Dendritic cell treated with granulocyte-macrophage colony-stimulating factor and Interleukin-4, amounts not matched to agents 40 ng/mL and 50 ng/mL, for 4 days (primary cell): ENCODE data around the gene MIA.
"Not testable (repeated sequence)": the region's sequence is repeated elsewhere in the genome, so short reads cannot be mapped to it uniquely, and the experiment has no call there.

Source experiments
- H3K27ac Mint-ChIP-seq: one replicate; pipeline ENCODE4 v1.8.0; 2022; ENCODE audit warnings: mild to moderate bottlenecking, mixed read lengths
- H3K27me3 Mint-ChIP-seq: one replicate; pipeline ENCODE4 v1.8.0; 2022; ENCODE audit warnings: mild to moderate bottlenecking, mixed read lengths
- H3K36me3 Mint-ChIP-seq: one replicate; pipeline ENCODE4 v1.8.0; 2022; ENCODE audit warnings: low read depth, mixed read lengths
- H3K4me1 Mint-ChIP-seq: one replicate; pipeline ENCODE4 v1.8.0; 2022; ENCODE audit warnings: low read depth, mixed read lengths
- H3K4me3 Mint-ChIP-seq: one replicate; pipeline ENCODE4 v1.8.0; 2022; ENCODE audit warnings: mild to moderate bottlenecking, moderate library complexity, mixed read lengths
- H3K9me3 Mint-ChIP-seq: one replicate; pipeline ENCODE4 v1.8.0; 2022; ENCODE audit warnings: mixed read lengths
- intact Hi-C: fragments of 100-400 bp; cut with micrococcal nuclease; formaldehyde crosslinking; loops from one replicate; pipeline ENCODE4 v1.15.0; 2022

The MIA gene

DNA sequence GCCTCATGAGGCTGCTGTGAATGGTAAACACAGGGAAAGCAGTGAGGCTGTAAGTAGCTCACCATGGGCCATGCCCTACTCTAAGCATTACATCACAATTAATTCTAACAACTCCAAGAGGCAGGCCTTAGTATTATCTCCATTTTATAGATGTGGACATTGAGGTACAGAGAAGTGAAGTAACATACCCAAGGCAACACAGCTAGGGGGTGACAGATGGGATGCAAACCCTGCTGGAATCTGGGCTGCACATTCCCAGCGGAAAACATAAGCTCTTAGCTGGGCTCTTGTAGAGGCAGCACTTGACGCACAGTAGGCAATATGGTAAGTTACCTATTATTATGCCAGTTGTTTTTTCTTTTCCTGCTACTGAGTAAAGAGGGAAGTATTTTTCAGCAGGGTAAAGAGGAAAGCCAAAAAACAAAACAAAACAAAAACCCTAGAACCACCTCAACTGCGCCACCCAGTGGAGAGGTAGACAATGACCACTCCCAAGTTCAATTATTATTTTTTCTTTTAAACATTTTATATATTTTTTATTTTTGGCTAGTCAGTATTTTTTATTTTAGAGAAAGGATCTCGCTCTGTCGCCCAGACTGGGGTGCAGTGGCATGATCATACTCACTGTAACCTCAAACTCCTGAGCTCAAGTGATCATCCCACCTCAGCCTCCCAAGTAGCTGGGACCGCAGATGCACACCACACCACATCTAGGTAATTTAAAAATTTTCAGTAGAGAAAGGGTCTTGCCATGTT is 44.3 kb downstream of the MIA start:
- not testable (repeated sequence) for H3K4me3 Mint-ChIP-seq

GRCh38 chr19:40822161-40822560 is 46.8 kb downstream of the MIA start:
- Mint-ChIP-seq H3K27me3 (peaks cover 6% of the 10 kb centered on the region), H3K36me3 (peaks cover 14% of the 10 kb centered on the region), H3K27ac (peak overlapping the region; percentile 77), H3K4me3 (no peak overlapping the region), H3K4me1 (peaks cover 72% of the 10 kb centered on the region), H3K9me3 (no peaks in the 10 kb centered on the region)
- intact Hi-C loops, result no loop called here

More for the DNA sequence above, 44.3 kb downstream of the MIA start:
- intact Hi-C loops, result loop anchor here (5.0 kb wide), 1 partner anchor 157 kb away; no protein-coding TSS in a partner anchor
- not testable (repeated sequence) for H3K9me3 Mint-ChIP-seq, H3K27ac Mint-ChIP-seq, H3K36me3 Mint-ChIP-seq
- H3K4me1 Mint-ChIP-seq, result peaks cover 48% of the 10 kb centered on the region
- H3K27me3 Mint-ChIP-seq, result peaks cover 20% of the 10 kb centered on the region

DNA sequence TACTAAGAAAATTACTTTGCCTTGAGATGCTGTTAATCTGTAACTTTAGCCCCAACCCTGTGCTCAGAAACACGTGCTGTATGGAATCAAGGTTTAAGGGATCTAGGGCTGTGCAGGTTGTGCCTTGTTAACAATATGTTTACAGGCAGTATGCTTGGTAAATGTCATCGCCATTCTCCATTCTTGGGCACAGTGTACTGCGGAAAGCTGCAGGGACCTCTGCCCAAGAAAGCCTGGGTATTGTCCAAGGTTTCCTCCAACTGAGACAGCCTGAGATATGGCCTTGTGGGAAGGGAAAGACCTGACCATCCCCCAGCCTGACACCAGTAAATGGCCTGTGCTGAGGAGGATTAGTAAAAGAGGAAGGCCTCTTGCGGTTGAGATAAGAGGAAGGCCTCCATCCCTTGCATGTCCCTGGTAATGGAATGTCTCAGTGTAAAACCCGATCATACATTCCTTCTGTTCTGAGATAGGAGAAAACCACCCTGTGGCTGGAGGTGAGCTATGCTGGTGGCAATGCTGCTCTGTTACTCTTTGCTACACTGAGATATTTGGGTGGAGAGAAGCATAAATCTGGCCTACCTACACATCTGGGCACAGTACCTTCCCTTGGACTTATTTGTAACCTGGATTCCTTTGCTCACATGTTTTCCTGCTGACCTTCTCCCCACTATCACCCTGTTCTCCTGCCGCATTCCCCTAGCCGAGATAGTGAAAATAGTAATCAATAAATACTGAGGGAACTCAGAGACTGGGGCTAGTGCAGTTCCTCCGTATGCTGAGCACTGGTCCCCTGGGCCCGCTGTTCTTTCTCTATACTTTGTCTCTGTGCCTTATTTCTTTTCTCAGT is 47.6 kb downstream of the MIA start:
- H3K9me3 Mint-ChIP-seq, intact Hi-C loops, H3K27me3 Mint-ChIP-seq: not testable (repeated sequence)
- peaks cover 72% of the 10 kb centered on the region for H3K4me1 Mint-ChIP-seq
- H3K4me3 Mint-ChIP-seq, result peak overlapping the region; percentile 19
- H3K36me3 Mint-ChIP-seq, result peaks cover 22% of the 10 kb centered on the region
- H3K27ac Mint-ChIP-seq, result peak overlapping the region; percentile 77

- intact Hi-C loops, H3K4me3 Mint-ChIP-seq, H3K9me3 Mint-ChIP-seq, H3K27me3 Mint-ChIP-seq: not testable (repeated sequence)
- peaks cover 22% of the 10 kb centered on the region for H3K36me3 Mint-ChIP-seq
- H3K27ac Mint-ChIP-seq, result peak overlapping the region; percentile 77
- peaks cover 55% of the 10 kb centered on the region for H3K4me1 Mint-ChIP-seq
These were observed 49.6 kb downstream of the MIA start for GRCh38 chr19:40824916-40825315.

GRCh38 chr19:40825460-40826095 is 50.3 kb downstream of the MIA start:
- peaks cover 22% of the 10 kb centered on the region for H3K36me3 Mint-ChIP-seq
- H3K27me3 Mint-ChIP-seq, intact Hi-C loops, H3K9me3 Mint-ChIP-seq, H3K4me3 Mint-ChIP-seq: not testable (repeated sequence)
- H3K4me1 Mint-ChIP-seq, result peaks cover 55% of the 10 kb centered on the region
- H3K27ac Mint-ChIP-seq, result peak overlapping the region; percentile 74

DNA sequence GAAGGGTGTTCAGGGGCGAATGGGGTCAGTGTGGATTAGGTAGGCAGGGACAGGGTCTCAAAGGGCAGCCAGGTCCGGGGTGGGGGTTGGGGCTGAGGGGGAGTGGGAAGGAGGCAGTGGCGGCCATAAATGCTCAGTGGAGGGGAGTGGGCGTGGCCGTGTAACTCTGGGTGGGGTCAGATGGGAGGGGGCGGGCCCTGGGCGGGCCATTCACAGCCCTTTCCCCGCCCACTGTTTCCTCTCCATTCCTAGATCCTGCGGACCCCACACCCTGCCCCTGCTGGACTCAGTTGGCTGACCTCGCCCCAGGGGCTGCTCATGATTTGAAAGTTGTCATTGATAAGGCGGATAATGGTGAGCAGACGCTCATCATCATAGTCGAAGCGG is 51.0 kb downstream of the MIA start:
- H3K27ac Mint-ChIP-seq, result peak overlapping the region; percentile 74
- intact Hi-C loops, H3K9me3 Mint-ChIP-seq, H3K4me3 Mint-ChIP-seq, H3K27me3 Mint-ChIP-seq: not testable (repeated sequence)
- peaks cover 55% of the 10 kb centered on the region for H3K4me1 Mint-ChIP-seq
- peaks cover 22% of the 10 kb centered on the region for H3K36me3 Mint-ChIP-seq

- H3K27me3 Mint-ChIP-seq, H3K4me3 Mint-ChIP-seq, H3K27ac Mint-ChIP-seq, H3K9me3 Mint-ChIP-seq, intact Hi-C loops: not testable (repeated sequence)
- H3K4me1 Mint-ChIP-seq, result peaks cover 57% of the 10 kb centered on the region
- H3K36me3 Mint-ChIP-seq, result peaks cover 22% of the 10 kb centered on the region
These were observed 51.5 kb downstream of the MIA start for GRCh38 chr19:40826699-40827385.
